Measurements from ENCODE around the gene CABP1. TPM values are rescaled to one million over a fixed set of nuclear protein-coding genes. Genes with fewer than 3 reads are reported as not detected.

CABP1 gene
- total RNA-seq, 1 experiment from 2014 or later = 1.2 TPM

DNA sequence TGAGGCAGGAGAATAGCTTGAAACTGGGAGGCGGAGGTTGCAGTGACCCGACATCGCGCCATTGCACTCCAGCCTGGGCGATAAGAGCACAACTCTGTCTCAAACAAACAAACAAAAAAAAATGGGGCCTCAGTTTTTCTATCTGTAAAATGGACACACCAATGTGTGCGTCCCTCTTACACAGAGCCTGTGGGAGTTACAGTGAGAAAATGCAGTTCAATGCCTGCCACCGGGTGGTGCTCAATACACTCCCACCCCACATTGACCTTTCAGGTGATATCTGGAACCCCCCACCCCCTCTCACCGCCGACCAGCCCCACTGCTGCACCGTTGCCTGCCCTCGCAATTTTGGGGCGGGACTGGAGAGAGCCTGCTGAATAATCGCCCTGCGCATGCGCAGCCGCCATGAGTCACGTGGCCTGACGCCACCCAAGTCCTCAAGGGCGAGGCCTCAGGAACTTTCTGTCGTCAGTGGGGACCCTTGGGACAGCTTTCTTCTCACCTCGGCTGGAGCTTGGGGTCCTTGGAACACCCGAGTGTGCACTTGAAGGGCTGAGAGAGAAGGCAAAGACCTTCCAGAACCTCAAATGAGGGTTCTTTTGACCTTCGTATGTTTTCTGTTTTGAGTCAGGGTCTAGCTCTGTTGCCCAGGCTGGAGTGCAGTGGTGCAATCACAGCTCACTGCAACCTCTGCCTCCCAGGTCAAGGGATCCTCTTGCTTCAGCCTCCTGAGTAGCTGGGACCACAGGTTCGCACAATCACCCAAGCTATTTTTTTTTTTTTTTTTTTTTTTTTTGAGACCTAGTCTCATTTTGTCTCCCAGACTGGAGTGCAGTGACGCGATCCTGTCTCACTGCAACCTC lies 14.6 kb upstream of the CABP1 start:
- in situ Hi-C loops (cut with HindIII; ENCODE audit: low pct_unique_long_range_greater_than_20kb, low sequenced_read_pairs) = no loop called here
- DNase-seq (ENCODE audit: low read depth, low spot score) = no peak

DNA sequence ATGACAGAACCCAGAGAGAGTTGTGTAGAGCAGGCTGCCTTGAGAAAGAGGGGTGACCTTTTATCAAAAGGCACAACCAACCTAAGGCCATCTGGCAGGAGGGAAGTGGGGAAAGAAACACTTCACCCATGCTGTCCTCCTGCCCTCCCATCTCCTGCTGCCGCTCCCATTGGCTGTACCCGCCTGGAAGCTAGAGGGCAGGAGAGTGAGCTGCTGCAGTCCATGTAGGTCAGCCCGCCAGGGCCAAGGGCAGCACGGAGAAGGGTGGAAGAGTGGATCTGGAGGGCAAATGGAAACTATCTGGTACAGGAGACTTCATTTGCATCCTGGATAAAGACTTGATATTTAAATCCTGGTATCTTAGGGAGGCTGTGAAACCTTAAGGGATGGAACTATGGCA lies 11.5 kb upstream of the CABP1 start:
- peak; percentile 62 for DNase-seq (ENCODE audit: low read depth, low spot score)
- in situ Hi-C loops (cut with HindIII; ENCODE audit: low pct_unique_long_range_greater_than_20kb, low sequenced_read_pairs) = no loop called here

DNA sequence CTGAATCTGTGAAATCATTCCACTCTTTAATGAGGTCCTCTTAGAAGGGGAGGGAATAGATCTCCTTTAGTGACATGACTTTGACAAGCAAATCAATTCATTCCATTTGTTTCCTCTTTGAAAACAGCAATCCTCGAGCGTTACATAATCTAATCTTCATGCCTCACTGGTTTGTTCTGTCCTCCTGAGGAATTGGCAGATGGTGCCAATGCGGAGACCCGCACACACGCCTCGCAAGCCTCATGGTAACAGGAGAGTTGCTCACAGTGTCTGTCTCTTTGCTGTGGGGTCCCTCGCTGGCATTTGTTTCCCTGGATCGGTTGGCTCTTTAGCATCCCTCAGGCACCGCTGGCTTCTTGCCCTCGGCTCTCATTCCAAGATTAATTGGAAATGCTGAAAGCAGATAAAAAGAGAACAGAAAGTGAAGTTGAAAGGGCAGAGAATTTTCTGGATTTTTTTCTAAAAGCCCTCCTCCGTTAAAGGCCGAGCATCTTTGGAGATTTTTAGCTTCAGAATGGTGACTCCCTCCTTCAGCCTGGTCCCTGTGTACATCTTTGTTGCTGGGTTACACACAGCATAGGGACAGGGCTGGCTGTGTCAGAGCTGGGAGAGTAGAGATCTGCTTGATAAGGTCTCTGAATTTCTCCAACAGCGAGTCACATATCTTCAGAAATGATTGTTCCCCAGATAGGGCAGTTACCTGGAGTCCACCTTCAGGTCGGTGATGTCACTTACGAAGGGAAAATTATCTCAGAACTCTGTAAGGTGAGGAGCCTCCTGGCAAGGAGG lies 10.1 kb upstream of the CABP1 start:
- in situ Hi-C loops (cut with HindIII; ENCODE audit: low pct_unique_long_range_greater_than_20kb, low sequenced_read_pairs) = no loop called here
- DNase-seq (ENCODE audit: low read depth, low spot score) = no peak

DNA sequence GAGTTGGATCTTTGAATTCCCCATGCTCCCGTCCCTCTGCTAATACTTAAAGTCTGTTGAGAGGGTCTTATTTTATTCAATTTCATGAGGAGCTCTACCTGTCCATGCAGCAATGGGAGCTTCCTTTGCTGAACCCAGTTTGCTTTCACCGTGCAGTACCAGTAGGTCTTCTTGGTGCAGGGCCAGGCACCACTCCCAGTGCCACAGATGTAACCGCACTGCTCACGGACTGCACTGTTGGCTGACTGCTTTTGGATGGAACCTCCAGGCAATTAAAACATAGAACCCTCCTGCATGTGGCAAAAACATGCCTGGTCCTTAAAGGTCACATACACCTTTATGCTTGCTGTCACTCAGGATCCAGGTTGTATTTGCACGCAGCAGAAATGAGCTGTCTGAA lies 9.3 kb upstream of the CABP1 start:
- in situ Hi-C loops (cut with HindIII; ENCODE audit: low pct_unique_long_range_greater_than_20kb, low sequenced_read_pairs) = no loop called here
- no peak for DNase-seq (ENCODE audit: low read depth, low spot score)

- DNase-seq (ENCODE audit: low read depth, low spot score) = no peak
- in situ Hi-C loops (cut with HindIII; ENCODE audit: low pct_unique_long_range_greater_than_20kb, low sequenced_read_pairs) = no loop called here
Observed at GRCh38 chr12:120640861-120641833, 721 bp downstream of the CABP1 start.

- no peak for DNase-seq (ENCODE audit: low read depth, low spot score)
- in situ Hi-C loops (cut with HindIII; ENCODE audit: low pct_unique_long_range_greater_than_20kb, low sequenced_read_pairs) = no loop called here
Observed at GRCh38 chr12:120642121-120642520, 1.7 kb downstream of the CABP1 start.

DNA sequence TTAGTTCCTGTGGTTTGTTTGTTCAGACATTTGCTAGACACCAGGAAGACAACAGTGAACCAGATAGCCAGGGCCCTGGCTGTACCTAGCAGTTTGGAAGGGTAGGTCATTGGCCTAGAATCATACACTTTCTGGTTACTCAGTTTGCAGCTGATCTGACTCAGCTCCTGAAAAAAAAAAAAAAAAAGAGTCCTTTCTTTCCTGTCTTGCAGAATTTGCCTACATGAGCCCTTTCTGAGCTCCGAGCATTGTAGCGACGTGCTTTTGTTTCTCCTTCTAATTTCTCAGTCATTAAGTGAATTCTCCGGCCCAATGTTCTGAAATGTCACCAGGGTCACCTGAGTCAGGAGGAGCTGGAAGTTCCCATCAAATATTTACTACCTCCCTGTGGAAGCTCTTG lies 2.4 kb downstream of the CABP1 start:
- no peak for DNase-seq (ENCODE audit: low read depth, low spot score)
- in situ Hi-C loops (cut with HindIII; ENCODE audit: low pct_unique_long_range_greater_than_20kb, low sequenced_read_pairs) = no loop called here

GRCh38 chr12:120643574-120643973 lies 3.1 kb downstream of the CABP1 start:
- no peak for DNase-seq (ENCODE audit: low read depth, low spot score)
- in situ Hi-C loops (cut with HindIII; ENCODE audit: low pct_unique_long_range_greater_than_20kb, low sequenced_read_pairs) = no loop called here

- in situ Hi-C loops (cut with HindIII; ENCODE audit: low pct_unique_long_range_greater_than_20kb, low sequenced_read_pairs) = no loop called here
- no peak for DNase-seq (ENCODE audit: low read depth, low spot score)
Observed at GRCh38 chr12:120646044-120646443, 5.6 kb downstream of the CABP1 start.

DNA sequence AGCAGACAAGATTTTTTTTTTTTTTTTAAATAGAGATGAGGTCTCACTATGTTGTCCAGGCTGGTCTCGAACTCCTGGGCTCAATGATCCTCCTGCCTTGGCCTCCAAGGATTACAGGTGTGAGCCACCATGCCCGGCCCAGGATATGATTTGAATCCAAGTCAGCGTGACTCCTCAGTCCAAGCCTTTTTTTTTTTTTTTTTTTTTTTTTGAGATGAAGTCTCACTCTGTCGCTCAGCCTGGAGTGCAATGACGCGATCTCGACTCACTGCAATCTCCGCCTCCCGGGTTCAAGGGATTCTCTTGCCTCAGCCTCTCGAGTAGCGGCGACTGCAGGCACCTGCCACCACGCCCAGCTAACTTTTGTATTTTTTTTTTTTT lies 6.9 kb downstream of the CABP1 start:
- DNase-seq (ENCODE audit: low read depth, low spot score) = no peak
- in situ Hi-C loops (cut with HindIII; ENCODE audit: low pct_unique_long_range_greater_than_20kb, low sequenced_read_pairs) = no loop called here

DNA sequence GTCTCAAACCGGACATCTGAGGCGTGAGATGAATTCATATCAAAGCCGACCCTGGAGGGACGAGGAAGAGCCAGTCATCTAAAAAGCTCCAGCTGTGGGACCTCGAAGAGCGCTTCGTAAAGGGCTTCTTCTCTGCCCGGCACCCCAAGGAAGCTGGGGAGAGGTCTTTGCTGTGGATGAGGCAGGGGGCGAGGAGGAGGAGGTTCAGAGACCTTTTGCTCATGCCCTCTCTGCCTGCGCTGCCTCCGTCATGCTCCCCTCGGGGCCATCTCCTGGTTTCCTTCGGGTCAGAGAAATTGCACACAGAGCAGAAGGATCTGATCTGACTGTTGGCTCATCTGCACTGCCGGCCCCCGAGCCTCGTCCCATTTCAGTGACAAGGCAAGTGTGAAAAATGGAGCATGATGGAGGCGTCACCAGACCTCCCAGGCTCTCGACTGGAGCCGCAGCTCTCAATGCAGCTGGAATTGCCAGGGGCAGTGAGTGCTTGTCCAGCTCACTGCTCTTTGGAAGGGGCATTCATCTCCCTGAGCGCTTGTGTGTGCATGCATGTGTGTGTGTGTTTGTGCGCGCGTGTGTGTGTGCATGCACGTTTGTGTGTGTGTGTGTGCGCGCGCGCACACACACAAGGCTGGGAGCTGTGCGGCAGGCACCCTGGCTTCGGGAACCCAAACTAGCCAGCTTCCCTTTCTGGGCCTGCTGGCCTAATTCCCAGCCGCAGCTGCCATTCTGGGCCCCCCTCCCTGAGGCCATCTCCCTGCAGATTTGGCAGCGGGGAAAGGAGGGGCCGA lies 9.2 kb downstream of the CABP1 start:
- in situ Hi-C loops (cut with HindIII; ENCODE audit: low pct_unique_long_range_greater_than_20kb, low sequenced_read_pairs) = no loop called here
- no peak for DNase-seq (ENCODE audit: low read depth, low spot score)

DNA sequence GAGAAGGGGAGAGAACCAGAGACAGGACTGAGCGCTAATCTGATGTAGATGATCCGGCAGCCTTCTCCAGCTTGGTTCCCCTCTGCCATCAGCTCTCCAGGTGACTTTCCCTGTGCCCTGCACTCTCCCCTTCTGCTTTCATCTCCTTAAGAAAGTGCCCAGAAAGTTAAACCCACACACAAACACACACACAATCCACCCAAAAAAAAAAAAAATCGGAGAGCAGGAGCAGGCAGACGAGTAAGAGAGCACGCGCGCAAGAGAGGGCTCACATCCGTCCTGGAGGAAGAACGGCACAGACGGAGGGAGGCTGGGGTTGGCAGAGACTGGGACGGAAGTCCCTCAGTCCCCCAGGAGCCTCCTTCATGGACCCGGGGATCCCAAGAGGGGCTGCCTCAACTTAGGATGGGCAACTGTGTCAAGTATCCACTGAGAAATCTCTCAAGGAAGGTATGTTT lies 9.8 kb downstream of the CABP1 start:
- no peak for DNase-seq (ENCODE audit: low read depth, low spot score)
- in situ Hi-C loops (cut with HindIII; ENCODE audit: low pct_unique_long_range_greater_than_20kb, low sequenced_read_pairs) = no loop called here

DNA sequence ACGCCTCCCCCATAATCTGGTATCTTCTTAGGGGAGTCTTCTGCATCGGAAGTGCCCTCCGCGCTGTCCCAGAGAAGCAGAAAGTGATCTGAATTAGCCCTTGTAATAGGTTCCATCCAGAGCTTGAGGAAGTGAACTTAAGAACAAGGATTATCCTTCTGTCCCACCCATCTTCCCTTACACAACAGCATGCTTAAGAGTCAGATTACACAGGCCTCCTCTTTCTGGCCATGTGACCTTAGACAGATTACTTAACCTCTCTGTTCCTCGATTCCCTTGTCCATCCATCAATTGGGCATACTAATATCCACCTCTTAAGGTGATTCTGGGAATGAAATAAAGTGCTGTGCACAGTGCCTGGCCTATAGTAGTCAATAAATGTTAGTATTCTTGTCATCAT lies 11.4 kb downstream of the CABP1 start:
- in situ Hi-C loops (cut with HindIII; ENCODE audit: low pct_unique_long_range_greater_than_20kb, low sequenced_read_pairs) = no loop called here
- peak; percentile 29 for DNase-seq (ENCODE audit: low read depth, low spot score)

GRCh38 chr12:120652656-120653435 lies 12.4 kb downstream of the CABP1 start:
- in situ Hi-C loops (cut with HindIII; ENCODE audit: low pct_unique_long_range_greater_than_20kb, low sequenced_read_pairs) = no loop called here
- no peak for DNase-seq (ENCODE audit: low read depth, low spot score)

DNA sequence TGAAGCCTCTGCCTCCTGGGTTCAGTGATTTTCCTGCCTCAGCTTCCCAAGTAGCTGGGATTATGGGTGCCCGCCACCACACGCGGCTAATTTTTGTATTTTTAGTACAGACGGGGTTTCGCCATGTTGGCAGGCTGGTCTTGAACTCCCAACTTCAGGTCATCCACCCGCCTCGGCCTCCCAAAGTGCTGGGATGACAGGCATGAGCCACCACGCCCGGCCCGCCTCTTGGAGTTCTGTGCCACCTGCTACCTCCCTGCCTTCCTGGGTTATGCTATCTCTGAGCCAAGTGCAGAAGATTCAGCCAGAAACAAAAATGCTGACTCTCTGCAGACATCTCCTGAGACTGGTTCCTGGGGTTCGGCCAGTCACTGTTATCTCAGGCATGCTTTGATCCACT lies 13.2 kb downstream of the CABP1 start:
- in situ Hi-C loops (cut with HindIII; ENCODE audit: low pct_unique_long_range_greater_than_20kb, low sequenced_read_pairs) = no loop called here
- DNase-seq (ENCODE audit: low read depth, low spot score) = no peak

DNA sequence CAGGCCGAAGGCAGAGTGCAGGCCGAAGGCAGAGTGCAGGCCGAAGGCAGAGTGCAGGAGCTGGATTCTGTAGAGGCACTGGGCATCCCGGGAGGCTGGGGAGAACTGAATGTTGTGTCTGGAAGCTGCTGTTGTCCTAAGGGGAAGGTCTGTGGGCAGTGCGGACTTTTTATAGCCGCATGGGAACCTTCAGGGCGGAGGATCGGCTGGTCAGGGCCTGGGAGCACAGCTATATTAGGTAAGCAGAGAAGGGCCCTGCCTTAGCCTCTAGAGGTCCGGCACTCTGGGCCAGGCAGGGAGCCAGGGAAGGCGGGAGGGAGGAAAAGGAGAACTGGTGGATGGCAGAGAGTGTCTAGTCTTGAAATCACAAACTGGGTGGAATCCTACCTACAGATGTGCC lies 14.2 kb downstream of the CABP1 start:
- DNase-seq (ENCODE audit: low read depth, low spot score) = no peak
- in situ Hi-C loops (cut with HindIII; ENCODE audit: low pct_unique_long_range_greater_than_20kb, low sequenced_read_pairs) = no loop called here
